Esophagus squamous epithelium (tissue), 5 donors: ENCODE data around the gene SZT2. TPM values are rescaled to one million over a fixed set of nuclear protein-coding genes. Genes with fewer than 3 reads are reported as not detected.

Experiments used
- DNase-seq: peaks from one replicate; lab custom pipeline; 2025; lab: John Stamatoyannopoulos, UW
- H3K27ac ChIP-seq, 4 donors: fragments of 200-600 bp; sonication (generic); one replicate each; pipeline ENCODE4 v1.5.1; 2016 to 2019; ENCODE audit warnings: mild to moderate bottlenecking in 1 of 4
- H3K27me3 ChIP-seq, 4 donors: fragments of 200-600 bp; sonication (generic); 1 replicate in 3 of 4; 2 replicates in 1 of 4; pipeline versions ENCODE4 v1.5.1 to v1.6.0; 2017 to 2021; ENCODE audit warnings: antibody characterized with exemption in 1 of 4
- H3K36me3 ChIP-seq, 3 donors: fragments of 200-600 bp; sonication (generic); one replicate each; pipeline ENCODE4 v1.5.1; 2016 to 2019
- H3K4me1 ChIP-seq, 3 donors: fragments of 200-600 bp; sonication (generic); one replicate each; pipeline ENCODE4 v1.5.1; 2017 to 2019
- H3K4me3 ChIP-seq, 4 donors: fragments of 200-600 bp; sonication (generic); 1 replicate in 3 of 4; 2 replicates in 1 of 4; pipeline ENCODE4 v1.5.1; 2016 to 2019; ENCODE audit warnings: mild to moderate bottlenecking in 2 of 4, moderate library complexity in 1 of 4
- H3K9me3 ChIP-seq, 3 donors: fragments of 200-600 bp; sonication (generic); one replicate each; pipeline ENCODE4 v1.5.1; 2016 to 2019
- CTCF ChIP-seq, 6 experiments: fragments of 450-650 bp in 4 of 6; fragments of 200-600 bp in 2 of 6; sonication (generic) in 2 of 6; IDR thresholded peaks; one replicate each; pipeline ENCODE4 v1.5.1; 2016 to 2019; ENCODE audit warnings: antibody characterized with exemption in 6 of 6, mild to moderate bottlenecking in 4 of 6, moderate library complexity in 4 of 6
- POLR2A ChIP-seq, 4 donors: fragments of 450-650 bp; IDR thresholded peaks; one replicate each; pipeline ENCODE4 v1.6.1; 2017; ENCODE audit warnings: antibody characterized with exemption in 4 of 4, mild to moderate bottlenecking in 4 of 4, moderate library complexity in 3 of 4
- WGBS, 2 donors: methylation state at CpG; one replicate each; pipeline ENCODE4 v1.1.5; 2018; 5-methylcytosine and 5-hydroxymethylcytosine counted together
- intact Hi-C: fragments of 100-400 bp; cut with DNase I; formaldehyde crosslinking; loops from one replicate; pipeline ENCODE4 v1.15.0; 2022
- total RNA-seq, 4 donors: library from RNA; depleted of rRNA; stranded (reverse); fragments of >200 nt; gene quantifications; one replicate each; pipeline ENCODE4 v1.1.0, GENCODE V29; 2016
- donor health status: DM: yes; HTN: yes; CAD: no.

The SZT2 gene
- total RNA-seq, 4 donors from 2014 or later: 12.4 to 40.0 (median 27.7) TPM

- intact Hi-C loops: no loop called here
- TF ChIP-seq POLR2A (IDR thresholded peaks at IDR 0.05) (no peak), CTCF (IDR thresholded peaks at IDR 0.05) (no peak)
- 62 to 83% methylated on average over 7 of the region's 7 CpGs for WGBS, 2 donors
- Histone ChIP-seq H3K4me3 (no peak overlapping the region), H3K9me3 (no peaks in the 10 kb centered on the region), H3K36me3 (peaks cover 0 to 25% (median 0%) of the 10 kb centered on the region in 3 donors), H3K27me3 (no peaks in the 10 kb centered on the region), H3K4me1 (peaks cover 0 to 17% (median 11%) of the 10 kb centered on the region in 3 donors), H3K27ac (no peak overlapping the region)
- no peak for DNase-seq
Measured at GRCh38 chr1:43376723-43377235, 12.9 kb upstream of the SZT2 start.

GRCh38 chr1:43377831-43378230 lies 11.9 kb upstream of the SZT2 start:
- WGBS, 2 donors: 89 to 91% methylated on average over 1 of the region's 1 CpG
- H3K9me3 ChIP-seq: no peaks in the 10 kb centered on the region
- TF ChIP-seq CTCF (IDR thresholded peaks at IDR 0.05): no peak
- no peak for TF ChIP-seq POLR2A (IDR thresholded peaks at IDR 0.05)

GRCh38 chr1:43379476-43379875 lies 10.2 kb upstream of the SZT2 start:
- Histone ChIP-seq H3K9me3 (no peaks in the 10 kb centered on the region), H3K4me1 (no peaks in the 10 kb centered on the region), H3K36me3 (peaks cover 3 to 52% (median 14%) of the 10 kb centered on the region in 3 donors), H3K4me3 (no peak overlapping the region), H3K27me3 (no peaks in the 10 kb centered on the region), H3K27ac (no peak overlapping the region)
- WGBS, 2 donors: 94 to 96% methylated on average over 1 of the region's 1 CpG
- intact Hi-C loops: no loop called here
- no peak for DNase-seq
- TF ChIP-seq CTCF (IDR thresholded peaks at IDR 0.05) (no peak), POLR2A (IDR thresholded peaks at IDR 0.05) (no peak)

More at GRCh38 chr1:43377831-43378230, 11.9 kb upstream of the SZT2 start:
- Histone ChIP-seq H3K36me3 (peaks cover 0 to 35% (median under 1%) of the 10 kb centered on the region in 3 donors), H3K4me1 (peaks cover 0 to 12% (median 9%) of the 10 kb centered on the region in 3 donors), H3K4me3 (no peak overlapping the region), H3K27ac (no peak overlapping the region), H3K27me3 (no peaks in the 10 kb centered on the region)
- DNase-seq: no peak
- intact Hi-C loops: no loop called here

GRCh38 chr1:43381612-43382011 lies 8.1 kb upstream of the SZT2 start:
- WGBS, 2 donors: 61 to 64% methylated on average over 3 of the region's 3 CpGs
- no peak for DNase-seq
- H3K36me3 ChIP-seq: peaks cover 21 to 73% (median 34%) of the 10 kb centered on the region in 3 donors
- H3K27ac ChIP-seq: peak overlapping the region in 1 of 4 donors; percentile 5
- H3K9me3 ChIP-seq: no peaks in the 10 kb centered on the region
- peaks cover 0 to 2% (median 0%) of the 10 kb centered on the region in 3 donors for H3K4me1 ChIP-seq
- no peak overlapping the region for H3K4me3 ChIP-seq
- peak in 1 of 4 donors; percentile 8 for TF ChIP-seq POLR2A (IDR thresholded peaks at IDR 0.05)
- TF ChIP-seq CTCF (IDR thresholded peaks at IDR 0.05): no peak
- H3K27me3 ChIP-seq: no peaks in the 10 kb centered on the region
- intact Hi-C loops: no loop called here

GRCh38 chr1:43382027-43382779 lies 7.5 kb upstream of the SZT2 start:
- Histone ChIP-seq H3K4me3 (no peak overlapping the region), H3K4me1 (peaks cover 0 to 7% (median 0%) of the 10 kb centered on the region in 3 donors), H3K36me3 (peaks cover 23 to 79% (median 37%) of the 10 kb centered on the region in 3 donors), H3K9me3 (no peaks in the 10 kb centered on the region), H3K27ac (peak overlapping the region in 1 of 4 donors; percentile 5), H3K27me3 (no peaks in the 10 kb centered on the region)
- DNase-seq: no peak
- TF ChIP-seq CTCF (IDR thresholded peaks at IDR 0.05) (no peak), POLR2A (IDR thresholded peaks at IDR 0.05) (no peak)
- intact Hi-C loops: no loop called here
- WGBS, 2 donors: 35 to 70% methylated on average over 3 to 5 of the region's 6 CpGs
